GM23338 (cell line): ENCODE results near the gene UGT1A10. TPM values are rescaled to one million over a fixed set of nuclear protein-coding genes. Genes with fewer than 3 reads are reported as not detected.

ENCODE experiments used
- ATAC-seq: fragments of 200-7000 bp; cut with Tn5 transposase; 3 replicates; pipeline ENCODE4 v1.9.1; 2020
- DNase-seq: peaks from one replicate; pipeline ENCODE4 v3.0.0-alpha.2; 2015; ENCODE audit warnings: low spot score
- H2AFZ ChIP-seq: fragments of 200-600 bp; sonication (generic); 2 replicates; pipeline ENCODE4 v1.8.0; 2016; ENCODE audit warnings: antibody characterized with exemption, mild to moderate bottlenecking, moderate library complexity
- H3F3A ChIP-seq: fragments of 200-600 bp; sonication (generic); replicated peaks from 2 replicates; pipeline ENCODE4 v1.8.0; 2017; ENCODE audit warnings: antibody characterized with exemption, mixed run types, low read depth
- H3K27ac ChIP-seq: fragments of 200-600 bp; sonication (generic); 2 replicates; pipeline ENCODE4 v1.6.1; 2016; ENCODE audit warnings: low read depth
- H3K27me3 ChIP-seq: fragments of 200-600 bp; sonication (generic); 2 replicates; pipeline ENCODE4 v1.8.0; 2016; ENCODE audit warnings: mild to moderate bottlenecking, mixed run types, moderate library complexity; ENCODE audit not compliant: insufficient read depth
- H3K36me3 ChIP-seq: fragments of 200-600 bp; sonication (generic); 2 replicates; pipeline ENCODE4 v1.8.0; 2016; ENCODE audit warnings: mild to moderate bottlenecking; ENCODE audit not compliant: insufficient read depth
- H3K4me1 ChIP-seq: fragments of 200-600 bp; sonication (generic); 2 replicates; pipeline ENCODE4 v1.8.0; 2016; ENCODE audit warnings: mild to moderate bottlenecking, moderate library complexity; ENCODE audit not compliant: insufficient read depth
- H3K4me2 ChIP-seq: fragments of 200-600 bp; sonication (generic); 2 replicates; pipeline ENCODE4 v1.7.1; 2017; ENCODE audit warnings: mixed run types
- H3K4me3 ChIP-seq: fragments of 200-600 bp; sonication (generic); 2 replicates; pipeline ENCODE4 v1.6.1; 2016; ENCODE audit warnings: mixed run types
- H3K79me2 ChIP-seq: fragments of 200-600 bp; sonication (generic); replicated peaks from 2 replicates; pipeline ENCODE4 v1.8.0; 2017; ENCODE audit warnings: mild to moderate bottlenecking; ENCODE audit not compliant: insufficient read depth
- H3K9me2 ChIP-seq: fragments of 200-600 bp; sonication (generic); 2 replicates; pipeline ENCODE4 v1.8.0; 2017; ENCODE audit not compliant: insufficient read depth
- H4K20me1 ChIP-seq: fragments of 200-600 bp; sonication (generic); replicated peaks from 2 replicates; pipeline ENCODE4 v1.8.0; 2017; ENCODE audit warnings: mild to moderate bottlenecking; ENCODE audit not compliant: insufficient read depth
- H3K27ac Mint-ChIP-seq: 2 replicates; pipeline ENCODE4 v1.8.0; 2020; ENCODE audit warnings: inconsistent platforms, mild to moderate bottlenecking, moderate library complexity, mixed read lengths
- H3K27me3 Mint-ChIP-seq: 3 replicates; pipeline ENCODE4 v1.8.0; 2022; ENCODE audit warnings: low read depth, mild to moderate bottlenecking, moderate library complexity, mixed read lengths, inconsistent platforms; ENCODE audit not compliant: insufficient read depth, poor library complexity
- H3K36me3 Mint-ChIP-seq: 3 replicates; pipeline ENCODE4 v1.8.0; 2021; ENCODE audit warnings: low read depth, mild to moderate bottlenecking, inconsistent platforms, moderate library complexity, mixed read lengths
- H3K4me1 Mint-ChIP-seq: 3 replicates; pipeline ENCODE4 v1.8.0; 2020; ENCODE audit warnings: mild to moderate bottlenecking, inconsistent platforms, mixed read lengths
- H3K4me3 Mint-ChIP-seq: 3 replicates; pipeline ENCODE4 v1.8.0; 2021; ENCODE audit warnings: moderate library complexity, mild to moderate bottlenecking, inconsistent platforms, mixed read lengths
- H3K9me3 Mint-ChIP-seq: 3 replicates; pipeline ENCODE4 v1.8.0; 2020; ENCODE audit warnings: moderate library complexity, mild to moderate bottlenecking, inconsistent platforms, mixed read lengths
- CTCF ChIP-seq, 2 experiments: fragments of 200-600 bp in 1 of 2; sonication (generic) in 1 of 2; conservative IDR thresholded peaks; 2 replicates each; pipeline versions ENCODE4 v1.5.1 to v1.6.1; 2016 to 2017; ENCODE audit warnings: antibody characterized with exemption in 2 of 2, low read depth in 2 of 2, mild to moderate bottlenecking in 2 of 2, moderate library complexity in 1 of 2
- ETS1 ChIP-seq: IDR thresholded peaks from 2 replicates; pipeline ENCODE4 v1.6.1; 2016; ENCODE audit warnings: antibody characterized with exemption
- EZH2phosphoT487 ChIP-seq: fragments of 200-600 bp; sonication (generic); IDR thresholded peaks from one replicate; pipeline ENCODE4 v1.8.1; 2018; ENCODE audit warnings: antibody characterized with exemption; ENCODE audit not compliant: unreplicated experiment
- JUNB ChIP-seq: IDR thresholded peaks from one replicate; pipeline ENCODE4 v1.6.1; 2016; ENCODE audit warnings: antibody characterized with exemption; ENCODE audit not compliant: unreplicated experiment
- POLR2AphosphoS5 ChIP-seq: IDR thresholded peaks from 2 replicates; pipeline ENCODE4 v1.6.1; 2016; ENCODE audit warnings: antibody characterized with exemption, low read depth
- REST ChIP-seq: IDR thresholded peaks from one replicate; pipeline ENCODE4 v1.6.1; 2018; ENCODE audit warnings: antibody characterized with exemption; ENCODE audit not compliant: unreplicated experiment
- STAT1 ChIP-seq: IDR thresholded peaks from one replicate; pipeline ENCODE4 v1.6.1; 2016; ENCODE audit warnings: antibody characterized with exemption; ENCODE audit not compliant: unreplicated experiment
- ZNF114 ChIP-seq: fragments of 250-450 bp; sonication (Bioruptor Pico); IDR thresholded peaks from 2 replicates; pipeline ENCODE4 v1.5.0; 2020; ENCODE audit warnings: mild to moderate bottlenecking, moderate library complexity
- ZNF331 ChIP-seq: fragments of 250-450 bp; sonication (Bioruptor Pico); IDR thresholded peaks from 2 replicates; pipeline ENCODE4 v1.5.0; 2020; ENCODE audit warnings: low read depth, mild to moderate bottlenecking, moderate library complexity
- ZNF462 ChIP-seq: fragments of 250-450 bp; sonication (Bioruptor Pico); IDR thresholded peaks from 2 replicates; pipeline ENCODE4 v1.5.0; 2020; ENCODE audit warnings: mild to moderate bottlenecking, moderate library complexity
- polyA plus RNA-seq: library from polyadenylated mRNA; unstranded; fragments of >200 nt; fragmentation: Nextera tagmentation; extraction: Ambion mirVana; gene quantifications from 2 replicates; pipeline ENCODE4 v1.2.1, GENCODE V29; 2016
- total RNA-seq: library from RNA; depleted of rRNA; stranded (reverse); fragments of >200 nt; shearing (Covaris generic); gene quantifications from 2 replicates; pipeline ENCODE4 v1.2.3, GENCODE V29; 2014

UGT1A10 gene
- total and polyA plus RNA-seq, 2 experiments from 2014 or later: not detected

- no peak for TF ChIP-seq CTCF (conservative IDR thresholded peaks at IDR 0.05; ENCODE audit: low read depth in 2 of 2)
Measured at GRCh38 chr2:233816771-233817170, 180.5 kb downstream of the UGT1A10 start (continued).

GRCh38 chr2:233817361-233817911 lies 181.2 kb downstream of the UGT1A10 start:
- H3K4me3 Mint-ChIP-seq: no peak overlapping the region
- no peaks in the 10 kb centered on the region for H3K36me3 ChIP-seq
- no peaks in the 10 kb centered on the region for H3K27me3 ChIP-seq
- ATAC-seq (no peak), DNase-seq (no peak)
- H3K36me3 Mint-ChIP-seq: no peaks in the 10 kb centered on the region
- H3K9me3 Mint-ChIP-seq: no peaks in the 10 kb centered on the region
- no peaks in the 10 kb centered on the region for H3F3A ChIP-seq
- H3K9me2 ChIP-seq: peaks cover 6% of the 10 kb centered on the region; the same call in 1 of the 2 replicates
- H3K4me1 Mint-ChIP-seq: no peaks in the 10 kb centered on the region; the same call in 2 of the 3 replicates
- H3K27ac Mint-ChIP-seq: no peak overlapping the region
- no peaks in the 10 kb centered on the region for H3K4me1 ChIP-seq
- no peak overlapping the region for H3K27ac ChIP-seq
- H3K27me3 Mint-ChIP-seq: peaks cover 12% of the 10 kb centered on the region
- H3K4me3 ChIP-seq: no peak overlapping the region
- H3K79me2 ChIP-seq: no peaks in the 10 kb centered on the region
- no peaks in the 10 kb centered on the region for H4K20me1 ChIP-seq
- no peak overlapping the region for H3K4me2 ChIP-seq
- no peak overlapping the region for H2AFZ ChIP-seq
- TF ChIP-seq ZNF331 (CRISPR knock-in tag): no peak
- TF ChIP-seq JUNB: no peak
- no peak for TF ChIP-seq STAT1
- no peak for TF ChIP-seq EZH2phosphoT487
- TF ChIP-seq ZNF114 (CRISPR knock-in tag): no peak
- no peak for TF ChIP-seq POLR2AphosphoS5
- TF ChIP-seq CTCF (conservative IDR thresholded peaks at IDR 0.05; ENCODE audit: low read depth in 2 of 2): no peak
- no peak for TF ChIP-seq ZNF462 (CRISPR knock-in tag)
- no peak for TF ChIP-seq REST
- TF ChIP-seq ETS1: no peak
